Adrenal gland (tissue), 12 donors: Measurements from ENCODE around the gene SMAD3. TPM values are rescaled to one million over a fixed set of nuclear protein-coding genes. Genes with fewer than 3 reads are reported as not detected.
A peak's percentile ranks its signal among the peaks of the same experiment; 100 is the strongest.

Experiments
- DNase-seq, 7 donors: peaks; one replicate each; pipeline ENCODE4 v3.0.0-alpha.2; 2019 to 2020
- H3K27ac ChIP-seq, 5 donors: fragments of 200-600 bp; sonication (generic) in 4 of 5; 1 replicate in 3 of 5; 2 replicates in 2 of 5; pipeline versions ENCODE4 v1.5.1 to v1.8.0; 2016 to 2020; ENCODE audit warnings: mild to moderate bottlenecking in 1 of 5
- H3K27me3 ChIP-seq: fragments of 200-600 bp; 2 replicates; pipeline ENCODE4 v1.8.0; 2021
- H3K36me3 ChIP-seq, 2 donors: fragments of 200-600 bp; replicated peaks in 1 of 2; 1 replicate in 1 of 2; 2 replicates in 1 of 2; pipeline versions ENCODE4 v1.5.1 to v1.8.0; 2018 to 2022
- H3K4me1 ChIP-seq, 2 donors: fragments of 200-600 bp; replicated peaks in 1 of 2; 1 replicate in 1 of 2; 2 replicates in 1 of 2; pipeline versions ENCODE4 v1.5.1 to v1.8.0; 2018 to 2021
- H3K4me3 ChIP-seq, 4 donors: fragments of 200-600 bp; sonication (generic) in 3 of 4; one replicate each; pipeline ENCODE4 v1.5.1; 2016 to 2018
- H3K9me3 ChIP-seq, 3 donors: fragments of 200-600 bp; sonication (generic) in 1 of 3; replicated peaks in 1 of 3; 1 replicate in 2 of 3; 2 replicates in 1 of 3; pipeline versions ENCODE4 v1.5.1 to v1.8.0; 2016 to 2021
- CTCF ChIP-seq, 6 experiments: fragments of 450-650 bp in 4 of 6; fragments of 200-600 bp in 2 of 6; sonication (generic) in 1 of 6; IDR thresholded peaks; 1 replicate in 5 of 6; 2 replicates in 1 of 6; pipeline versions ENCODE4 v1.5.1 to v1.8.0; 2016 to 2021; ENCODE audit warnings: antibody characterized with exemption in 6 of 6, mild to moderate bottlenecking in 2 of 6, moderate library complexity in 1 of 6
- POLR2A ChIP-seq, 2 donors: fragments of 450-650 bp; IDR thresholded peaks; one replicate each; pipeline ENCODE4 v1.6.1; 2017; ENCODE audit warnings: antibody characterized with exemption in 2 of 2, mild to moderate bottlenecking in 2 of 2, moderate library complexity in 1 of 2
- WGBS, 4 donors: extraction: QIAGEN DNeasy Blood & Tissue Kit in 2 of 4; methylation state at CpG; one replicate each; pipeline versions ENCODE4 v1.1.5 to v1.1.7; 2013 to 2017; 5-methylcytosine and 5-hydroxymethylcytosine counted together
- intact Hi-C, 2 donors: fragments of 100-400 bp; cut with DNase I; formaldehyde crosslinking; loops; one replicate each; pipeline versions ENCODE4 v1.14.1 to v1.15.0; 2022 to 2023
- polyA plus RNA-seq, 3 donors: library from polyadenylated mRNA; stranded (reverse); fragments of 200-250 nt in 2 of 3; fragments of 350-450 nt in 1 of 3; fragmentation: Illumina TruSeq in 1 of 3; extraction: RNeasy Lipid Tissue Mini Kit (QIAGEN cat#74804) in 1 of 3; gene quantifications; one replicate each; pipeline ENCODE4 v1.2.3, GENCODE V29; 2013 to 2014
- total RNA-seq, 9 donors: library from RNA; depleted of rRNA in 4 of 9; stranded (reverse); fragments of >200 nt in 4 of 9; fragments of 120-200 nt in 1 of 9; fragmentation: NEBNext Ultra II Directional in 1 of 9; extraction: Animal tissue kit (Norgen Biotek cat#: 25700) in 1 of 9; gene quantifications; one replicate each; pipeline versions ENCODE4 v1.1.0 to v1.2.4, GENCODE V29; 2013 to 2023
- donor health status: healthy with polysubstance abuse.
- donor health status: Bipolar disorder and iron deficiency.
- donor health status: DM: yes; HTN: yes; CAD: no.
- donor health status: DM: no; HTN: no; CAD: no.
- donor health status: DM: no; HTN: no; CAD: no.
- donor health status: DM: yes; HTN: yes; CAD: no.

SMAD3 gene
- total and polyA plus RNA-seq, 12 donors: 6.4 to 92.0 (median 8.0) TPM

GRCh38 chr15:67164811-67165253, 99.4 kb downstream of the SMAD3 start:
- Histone ChIP-seq H3K27me3 (no peaks in the 10 kb centered on the region), H3K4me3 (no peak overlapping the region), H3K27ac (peak overlapping the region in 1 of 5 donors; percentile 62), H3K36me3 (peaks cover 0 to 3% of the 10 kb centered on the region in 2 donors), H3K4me1 (no peaks in the 10 kb centered on the region), H3K9me3 (no peaks in the 10 kb centered on the region)
- intact Hi-C loops: no loop called here
- TF ChIP-seq POLR2A (IDR thresholded peaks at IDR 0.05) (no peak), CTCF (IDR thresholded peaks at IDR 0.05) (no peak)
- no peak for DNase-seq
- 76 to 88% (median 80%) methylated on average over 8 to 17 of the region's 17 CpGs for WGBS, 4 donors

GRCh38 chr15:67165254-67166253, 100.2 kb downstream of the SMAD3 start:
- no peak overlapping the region for H3K4me3 ChIP-seq
- intact Hi-C loops: no loop called here
- TF ChIP-seq POLR2A (IDR thresholded peaks at IDR 0.05): no peak
- TF ChIP-seq CTCF (IDR thresholded peaks at IDR 0.05): no peak
- WGBS, 4 donors: 69 to 83% (median 77%) methylated on average over 15 to 34 of the region's 34 CpGs
- no peaks in the 10 kb centered on the region for H3K9me3 ChIP-seq
- H3K36me3 ChIP-seq: peaks cover 0 to 3% of the 10 kb centered on the region in 2 donors
- peak in 1 of 7 donors; percentile 31 for DNase-seq
- peak overlapping the region in 2 of 5 donors; percentile 18 to 62 for H3K27ac ChIP-seq
- no peaks in the 10 kb centered on the region for H3K27me3 ChIP-seq
- no peaks in the 10 kb centered on the region for H3K4me1 ChIP-seq

- Histone ChIP-seq H3K27ac (peak overlapping the region in 1 of 5 donors; percentile 40), H3K4me3 (no peak overlapping the region), H3K4me1 (no peaks in the 10 kb centered on the region), H3K36me3 (peaks cover 0 to 3% of the 10 kb centered on the region in 2 donors), H3K9me3 (no peaks in the 10 kb centered on the region), H3K27me3 (no peaks in the 10 kb centered on the region)
- DNase-seq: no peak
- 85 to 88% (median 88%) methylated on average over 12 to 13 of the region's 13 CpGs for WGBS, 4 donors
- intact Hi-C loops: no loop called here
- TF ChIP-seq CTCF (IDR thresholded peaks at IDR 0.05): no peak
- TF ChIP-seq POLR2A (IDR thresholded peaks at IDR 0.05): no peak
These were observed 101.0 kb downstream of the SMAD3 start for GRCh38 chr15:67166280-67167009.

- no peaks in the 10 kb centered on the region for H3K9me3 ChIP-seq
- TF ChIP-seq CTCF (IDR thresholded peaks at IDR 0.05): no peak
- no peaks in the 10 kb centered on the region for H3K4me1 ChIP-seq
- peak overlapping the region in 1 of 5 donors; percentile 15 for H3K27ac ChIP-seq
- intact Hi-C loops: no loop called here
- no peaks in the 10 kb centered on the region for H3K27me3 ChIP-seq
- WGBS, 4 donors: 83 to 100% (median 97%) methylated on average over 2 to 4 of the region's 4 CpGs
- DNase-seq: no peak
- no peak overlapping the region for H3K4me3 ChIP-seq
- peaks cover 0 to 3% of the 10 kb centered on the region in 2 donors for H3K36me3 ChIP-seq
These were observed 101.7 kb downstream of the SMAD3 start for GRCh38 chr15:67167091-67167490.
